WTC11 (cell line): ENCODE measurements around the gene DTX4. TPM values are rescaled to one million over a fixed set of nuclear protein-coding genes. Genes with fewer than 3 reads are reported as not detected.
"Not testable (repeated sequence)": the region's sequence is repeated elsewhere in the genome, so short reads cannot be mapped to it uniquely, and the experiment has no call there.

Experiments
- ATAC-seq: fragments of 200-7000 bp; cut with Tn5 transposase; 2 replicates; pipeline ENCODE4 v1.10.0; 2021; ENCODE audit warnings: mild to moderate bottlenecking, moderate library complexity
- CTCF ChIA-PET: fragments of 300-600 bp; sonication (Branson Sonifier 250); formaldehyde crosslinking; loops from one replicate; lab custom pipeline; 2021; ENCODE audit warnings: antibody characterized with exemption; lab: Charles Lee
- POLR2A ChIA-PET: fragments of 350-600 bp; sonication (Branson Sonifier 250); formaldehyde crosslinking; loops from one replicate; lab custom pipeline; 2021; ENCODE audit warnings: antibody characterized with exemption; lab: Charles Lee
- DNase-seq: peaks from one replicate; pipeline ENCODE4 v3.0.0; 2021; ENCODE audit warnings: low spot score
- H3K27ac Mint-ChIP-seq: 2 replicates; pipeline ENCODE4 v1.8.0; 2021; ENCODE audit warnings: mixed read lengths
- H3K27me3 Mint-ChIP-seq: 2 replicates; pipeline ENCODE4 v1.8.0; 2021; ENCODE audit warnings: low read depth, mild to moderate bottlenecking, moderate library complexity, mixed read lengths
- H3K36me3 Mint-ChIP-seq: 2 replicates; pipeline ENCODE4 v1.8.0; 2021; ENCODE audit warnings: mixed read lengths
- H3K4me1 Mint-ChIP-seq: 2 replicates; pipeline ENCODE4 v1.8.0; 2022; ENCODE audit warnings: mixed read lengths
- H3K4me3 Mint-ChIP-seq: 2 replicates; pipeline ENCODE4 v1.8.0; 2021; ENCODE audit warnings: mild to moderate bottlenecking, moderate library complexity, mixed read lengths
- H3K9me3 Mint-ChIP-seq: 2 replicates; pipeline ENCODE4 v1.8.0; 2021; ENCODE audit warnings: mixed read lengths
- CTCF ChIP-seq: fragments of 200-600 bp; IDR thresholded peaks from 2 replicates; pipeline ENCODE4 v1.8.0; 2022; ENCODE audit warnings: antibody characterized with exemption
- E2F5 ChIP-seq: sonication (generic); formaldehyde crosslinking; IDR thresholded peaks from 2 replicates; pipeline ENCODE4 v1.8.1; 2022; ENCODE audit warnings: mild to moderate bottlenecking, moderate library complexity, missing genetic modification reagents
- ELF4 ChIP-seq: sonication (generic); formaldehyde crosslinking; IDR thresholded peaks from 2 replicates; pipeline ENCODE4 v1.8.1; 2022; ENCODE audit warnings: low read depth, mild to moderate bottlenecking, moderate library complexity, missing genetic modification reagents
- FOXP1 ChIP-seq: sonication (generic); formaldehyde crosslinking; IDR thresholded peaks from 2 replicates; pipeline ENCODE4 v1.8.0; 2022; ENCODE audit warnings: missing genetic modification reagents, mild to moderate bottlenecking, moderate library complexity, borderline replicate concordance
- HMGXB4 ChIP-seq: sonication (generic); formaldehyde crosslinking; IDR thresholded peaks from 2 replicates; pipeline ENCODE4 v1.8.1; 2023; ENCODE audit warnings: mild to moderate bottlenecking, moderate library complexity, missing genetic modification reagents
- MAX ChIP-seq: sonication (generic); formaldehyde crosslinking; IDR thresholded peaks from 2 replicates; pipeline ENCODE4 v1.8.0; 2022; ENCODE audit warnings: mild to moderate bottlenecking, missing genetic modification reagents
- MXD4 ChIP-seq: fragments of 250-450 bp; sonication (Bioruptor Pico); IDR thresholded peaks from 2 replicates; pipeline ENCODE4 v1.8.0; 2021; ENCODE audit warnings: mild to moderate bottlenecking, moderate library complexity, borderline replicate concordance
- NFYB ChIP-seq: sonication (generic); formaldehyde crosslinking; conservative IDR thresholded peaks from 2 replicates; pipeline ENCODE4 v1.8.0; 2022; ENCODE audit warnings: low read depth, missing genetic modification reagents
- OVOL2 ChIP-seq: fragments of 250-450 bp; sonication (Bioruptor Pico); IDR thresholded peaks from 2 replicates; pipeline ENCODE4 v1.9.0; 2021; ENCODE audit warnings: mild to moderate bottlenecking, borderline replicate concordance
- PRDM15 ChIP-seq: sonication (generic); formaldehyde crosslinking; IDR thresholded peaks from 2 replicates; pipeline ENCODE4 v1.8.0; 2022; ENCODE audit warnings: missing genetic modification reagents
- PREB ChIP-seq: sonication (generic); formaldehyde crosslinking; IDR thresholded peaks from 2 replicates; pipeline ENCODE4 v1.8.1; 2022; ENCODE audit warnings: mild to moderate bottlenecking, missing genetic modification reagents, moderate library complexity, borderline replicate concordance
- SMAD3 ChIP-seq: sonication (generic); formaldehyde crosslinking; IDR thresholded peaks from 2 replicates; pipeline ENCODE4 v1.8.0; 2022; ENCODE audit warnings: missing genetic modification reagents, mild to moderate bottlenecking, borderline replicate concordance
- SMAD4 ChIP-seq: sonication (generic); formaldehyde crosslinking; IDR thresholded peaks from 2 replicates; pipeline ENCODE4 v1.8.0; 2022; ENCODE audit warnings: mild to moderate bottlenecking, missing genetic modification reagents
- SP1 ChIP-seq: sonication (generic); formaldehyde crosslinking; conservative IDR thresholded peaks from 2 replicates; pipeline ENCODE4 v1.8.1; 2022; ENCODE audit warnings: missing genetic modification reagents
- TCF7 ChIP-seq: sonication (generic); formaldehyde crosslinking; IDR thresholded peaks from 2 replicates; pipeline ENCODE4 v1.8.0; 2022; ENCODE audit warnings: mild to moderate bottlenecking, low read depth, missing genetic modification reagents, moderate library complexity
- TP53 ChIP-seq: sonication (generic); formaldehyde crosslinking; IDR thresholded peaks from 2 replicates; pipeline ENCODE4 v1.8.1; 2023; ENCODE audit warnings: mild to moderate bottlenecking, missing genetic modification reagents
- ZBTB21 ChIP-seq: sonication (generic); formaldehyde crosslinking; IDR thresholded peaks from 2 replicates; pipeline ENCODE4 v1.8.1; 2023; ENCODE audit warnings: mild to moderate bottlenecking, missing genetic modification reagents, borderline replicate concordance
- ZNF121 ChIP-seq: sonication (generic); formaldehyde crosslinking; IDR thresholded peaks from 2 replicates; pipeline ENCODE4 v1.8.0; 2023; ENCODE audit warnings: missing genetic modification reagents
- ZNF263 ChIP-seq: sonication (generic); formaldehyde crosslinking; IDR thresholded peaks from 2 replicates; pipeline ENCODE4 v1.8.1; 2022; ENCODE audit warnings: low read depth, mild to moderate bottlenecking, moderate library complexity, missing genetic modification reagents
- total RNA-seq: library from RNA; stranded (reverse); gene quantifications from 3 replicates; pipeline ENCODE4 v1.2.3, GENCODE V29; 2021

The DTX4 gene
- total RNA-seq, 1 experiment from 2014 or later = 15.5 TPM

- TF ChIP-seq MAX = peak; percentile 56; the same call in 1 of the 2 replicates
- TF ChIP-seq MXD4 (CRISPR knock-in tag) = no peak
- TF ChIP-seq NFYB = no peak
- TF ChIP-seq SP1 (CRISPR knock-in tag) = peak; percentile 51; the same call in 1 of the 2 replicates
- TF ChIP-seq HMGXB4 (CRISPR knock-in tag) = 0 out of 2 replicates have a peak, but pooled peaks have one; percentile 33
- TF ChIP-seq CTCF = peak; percentile 92
- TF ChIP-seq TCF7 (CRISPR knock-in tag) = no peak
- no peak for TF ChIP-seq ZNF263 (CRISPR knock-in tag)
- 0 out of 2 replicates have a peak, but pooled peaks have one; percentile 38 for TF ChIP-seq SMAD3 (CRISPR knock-in tag)
- no peak for TF ChIP-seq TP53 (CRISPR knock-in tag)
- TF ChIP-seq, all 79 proteins: peak for 5
Measured at GRCh38 chr11:59135648-59136461, 36.1 kb upstream of the DTX4 start (continued).

GRCh38 chr11:59136551-59136950 lies 35.4 kb upstream of the DTX4 start:
- H3K4me3 Mint-ChIP-seq, H3K27ac Mint-ChIP-seq, H3K27me3 Mint-ChIP-seq, DNase-seq, ATAC-seq, H3K4me1 Mint-ChIP-seq: not testable (repeated sequence)
- POLR2A ChIA-PET = interaction anchor here (0.8 to 1.6 kb wide), 2 partner anchors 30 to 173 kb away, joined by 3 to 4 read pairs; partner anchors contain the start of gene FAM111B
- H3K9me3 Mint-ChIP-seq = peaks cover 29% of the 10 kb centered on the region
- CTCF ChIA-PET = interaction anchor here (0.6 to 2.7 kb wide), 54 partner anchors 8 to 613 kb away, joined by 3 to 92 read pairs (median 5); partner anchors contain the start of genes DTX4, FAM111B and OR5A1
- H3K36me3 Mint-ChIP-seq = peaks cover 39% of the 10 kb centered on the region

GRCh38 chr11:59137190-59137589 lies 34.7 kb upstream of the DTX4 start:
- Mint-ChIP-seq H3K36me3 (peaks cover 33% of the 10 kb centered on the region), H3K4me1 (peaks cover 14% of the 10 kb centered on the region), H3K27me3 (peaks cover 3% of the 10 kb centered on the region; the same call in 1 of the 2 replicates), H3K4me3 (no peak overlapping the region), H3K9me3 (peaks cover 22% of the 10 kb centered on the region), H3K27ac (no peak overlapping the region)
- ATAC-seq = no peak
- ChIA-PET CTCF (interaction anchor here (0.9 kb wide), 1 partner anchor 21 kb away, joined by 3 read pairs; no protein-coding TSS in a partner anchor), POLR2A (no interaction called here)
- DNase-seq = no peak
- TF ChIP-seq ZBTB21 (CRISPR knock-in tag) (no peak), SMAD4 (CRISPR knock-in tag) (no peak), FOXP1 (CRISPR knock-in tag) (no peak), TCF7 (CRISPR knock-in tag) (no peak), OVOL2 (CRISPR knock-in tag) (no peak), SP1 (CRISPR knock-in tag) (no peak), CTCF (no peak), PRDM15 (no peak), ZNF121 (CRISPR knock-in tag) (no peak), NFYB (no peak), PREB (CRISPR knock-in tag) (no peak), E2F5 (CRISPR knock-in tag) (no peak), ELF4 (no peak)
